22Rv1 (cell line): Measurements from ENCODE around the gene RUSC1.

Source experiments
- H3K27ac ChIP-seq: fragments of 450-650 bp; 2 replicates; pipeline ENCODE4 v1.5.1; 2017
- CTCF ChIP-seq: fragments of 450-650 bp; IDR thresholded peaks from 2 replicates; pipeline ENCODE4 v1.5.1; 2017; ENCODE audit warnings: mild to moderate bottlenecking
- ZFX ChIP-seq: fragments of 450-650 bp; IDR thresholded peaks from 2 replicates; pipeline ENCODE4 v1.6.1; 2017; ENCODE audit warnings: antibody characterized with exemption, borderline replicate concordance

Gene RUSC1

GRCh38 chr1:155320661-155321617 lies at the start of gene RUSC1:
Gene RUSC1, plus strand, starts transcription at chr1:155320894. Its CDS starts 880 bp downstream, at chr1:155321774.
- H3K27ac ChIP-seq, result peak within 1 kb of the TSS; percentile 99
- TF ChIP-seq CTCF (no peak), ZFX (no peak)

- TF ChIP-seq ZFX (no peak), CTCF (no peak)
- H3K27ac ChIP-seq, result peak overlapping the region; percentile 100
Observed at GRCh38 chr1:155272466-155273342, 48.0 kb upstream of the RUSC1 start.

- no peak for TF ChIP-seq CTCF
- TF ChIP-seq ZFX, result no peak
Observed at GRCh38 chr1:155273343-155274245, 47.1 kb upstream of the RUSC1 start, which contains the start of gene CLK2. Gene CLK2, minus strand, starts transcription at chr1:155273504. Its CDS starts 2,527 bp downstream, at chr1:155270977.

GRCh38 chr1:155277070-155277901 lies 43.4 kb upstream of the RUSC1 start, which contains the start of gene HCN3:
Gene HCN3, plus strand, starts transcription at chr1:155277463. Its CDS starts 128 bp downstream, at chr1:155277591.
- TF ChIP-seq CTCF (peak; percentile 98), ZFX (no peak)
- peak within 1 kb of the TSS; percentile 77 for H3K27ac ChIP-seq

More at GRCh38 chr1:155273343-155274245, 47.1 kb upstream of the RUSC1 start, which contains the start of gene CLK2:
- peak within 1 kb of the TSS; percentile 100 for H3K27ac ChIP-seq

- H3K27ac ChIP-seq, result peak overlapping the region; percentile 77
- TF ChIP-seq ZFX, result no peak
- peak; percentile 47 for TF ChIP-seq CTCF
Observed at GRCh38 chr1:155277902-155278688, 42.6 kb upstream of the RUSC1 start.
